NCI-H2107 treated with DMSO at 0.1 percent for 48 hours (cell line): ENCODE measurements around the gene MYO15A.

ENCODE experiments used
- DNase-seq: peaks from one replicate; lab custom pipeline; 2025; ENCODE audit not compliant: unreplicated experiment; lab: John Stamatoyannopoulos, UW

Gene MYO15A

GRCh38 chr17:18108401-18109312 is at the start of gene MYO15A:
Gene MYO15A (plus strand): TSS chr17:18108756. CDS start chr17:18118801, 10,045 bp downstream.
- no peak for DNase-seq

GRCh38 chr17:18059283-18059682 is 49.3 kb upstream of the MYO15A start:
- no peak for DNase-seq

- DNase-seq = no peak
Observed at GRCh38 chr17:18064053-18064452, 44.5 kb upstream of the MYO15A start.

GRCh38 chr17:18065546-18065945 is 43.0 kb upstream of the MYO15A start:
- no peak for DNase-seq

- DNase-seq = no peak
Observed at GRCh38 chr17:18066866-18067265, 41.7 kb upstream of the MYO15A start.

- no peak for DNase-seq
Observed at GRCh38 chr17:18069101-18069500, 39.5 kb upstream of the MYO15A start.

GRCh38 chr17:18070861-18071340 is 37.7 kb upstream of the MYO15A start:
- DNase-seq = no peak

- no peak for DNase-seq
Observed at GRCh38 chr17:18071751-18072150, 36.8 kb upstream of the MYO15A start.

GRCh38 chr17:18074566-18075272 is 33.8 kb upstream of the MYO15A start:
- DNase-seq = no peak

GRCh38 chr17:18076936-18077335 is 31.6 kb upstream of the MYO15A start:
- DNase-seq = no peak

GRCh38 chr17:18079543-18079942 is 29.0 kb upstream of the MYO15A start:
- no peak for DNase-seq

GRCh38 chr17:18084256-18084655 is 24.3 kb upstream of the MYO15A start:
- DNase-seq = no peak

- DNase-seq = peak; percentile 18
Observed at GRCh38 chr17:18087610-18088491, 20.7 kb upstream of the MYO15A start, which contains the start of gene DRG2. Gene DRG2 (plus strand): TSS chr17:18087948. CDS start chr17:18088024, 76 bp downstream.

- DNase-seq = no peak
Observed at GRCh38 chr17:18089613-18090012, 18.9 kb upstream of the MYO15A start.

GRCh38 chr17:18093616-18094408 is 14.7 kb upstream of the MYO15A start:
- no peak for DNase-seq

GRCh38 chr17:18094409-18094807 is 14.1 kb upstream of the MYO15A start:
- no peak for DNase-seq

GRCh38 chr17:18099516-18099915 is 9.0 kb upstream of the MYO15A start:
- DNase-seq = no peak

- no peak for DNase-seq
Observed at GRCh38 chr17:18100616-18101015, 7.9 kb upstream of the MYO15A start.

- no peak for DNase-seq
Observed at GRCh38 chr17:18101828-18102227, 6.7 kb upstream of the MYO15A start.

GRCh38 chr17:18102640-18103039 is 5.9 kb upstream of the MYO15A start:
- no peak for DNase-seq
